CD4-positive, alpha-beta T cell (primary cell): ENCODE data around the gene LHCGR. TPM values are rescaled to one million over a fixed set of nuclear protein-coding genes. Genes with fewer than 3 reads are reported as not detected.

Experiments used
- ATAC-seq: fragments of 200-7000 bp; cut with Tn5 transposase; one replicate; pipeline ENCODE4 v1.10.0; 2022; ENCODE audit warnings: mild to moderate bottlenecking; ENCODE audit not compliant: poor library complexity
- CTCF ChIA-PET: fragments of 350-600 bp; sonication (Branson Sonifier 250); formaldehyde crosslinking; loops from one replicate; lab custom pipeline; 2021; ENCODE audit warnings: antibody characterized with exemption, inconsistent platforms; lab: Charles Lee
- POLR2A ChIA-PET: fragments of 350-600 bp; sonication (Branson Sonifier 250); formaldehyde crosslinking; loops from one replicate; lab custom pipeline; 2021; ENCODE audit warnings: antibody characterized with exemption, inconsistent platforms; lab: Charles Lee
- DNase-seq, 14 experiments: peaks; one replicate each; pipeline ENCODE4 v3.0.0-alpha.2; 2013 to 2020; ENCODE audit warnings: mixed read lengths in 2 of 14
- H3K27ac ChIP-seq, 2 donors: one replicate each; pipeline versions ENCODE4 v1.5.1 to v1.7.0; 2013; ENCODE audit warnings: low read length in 2 of 2, low read depth in 1 of 2, mild to moderate bottlenecking in 1 of 2
- H3K27me3 ChIP-seq, 2 experiments: 1 replicate in 1 of 2; 2 replicates in 1 of 2; pipeline versions ENCODE4 v1.6.1 to v1.7.0; 2013; ENCODE audit warnings: low read length in 2 of 2, control low read depth in 1 of 2, mild to moderate bottlenecking in 1 of 2, moderate library complexity in 1 of 2; ENCODE audit not compliant: insufficient read depth in 2 of 2, control insufficient read depth in 1 of 2
- H3K36me3 ChIP-seq: one replicate; pipeline ENCODE4 v1.6.1; 2013; ENCODE audit warnings: low read length, control low read depth; ENCODE audit not compliant: insufficient read depth
- H3K4me1 ChIP-seq: one replicate; pipeline ENCODE4 v1.6.1; 2013; ENCODE audit warnings: low read length, control low read depth; ENCODE audit not compliant: insufficient read depth
- H3K4me3 ChIP-seq: one replicate; pipeline ENCODE4 v1.5.1; 2013; ENCODE audit warnings: mild to moderate bottlenecking, low read length, moderate library complexity
- H3K9me3 ChIP-seq, 2 experiments: 1 replicate in 1 of 2; 2 replicates in 1 of 2; pipeline versions ENCODE4 v1.6.1 to v1.7.0; 2013; ENCODE audit warnings: low read length in 2 of 2, mild to moderate bottlenecking in 2 of 2, control low read depth in 1 of 2, moderate library complexity in 1 of 2; ENCODE audit not compliant: control insufficient read depth in 1 of 2, insufficient read depth in 1 of 2
- H3K27ac Mint-ChIP-seq: one replicate; pipeline ENCODE4 v1.8.0; 2020; ENCODE audit warnings: mixed read lengths
- H3K27me3 Mint-ChIP-seq: one replicate; pipeline ENCODE4 v1.8.0; 2021; ENCODE audit warnings: mixed read lengths
- H3K36me3 Mint-ChIP-seq: one replicate; pipeline ENCODE4 v1.8.0; 2021; ENCODE audit warnings: low read depth, mixed read lengths
- H3K4me1 Mint-ChIP-seq: one replicate; pipeline ENCODE4 v1.8.0; 2021; ENCODE audit warnings: low read depth, mixed read lengths
- H3K4me3 Mint-ChIP-seq: one replicate; pipeline ENCODE4 v1.8.0; 2020; ENCODE audit warnings: mild to moderate bottlenecking, mixed read lengths
- H3K9me3 Mint-ChIP-seq: one replicate; pipeline ENCODE4 v1.8.0; 2020; ENCODE audit warnings: mixed read lengths
- CTCF ChIP-seq: fragments of 200-600 bp; IDR thresholded peaks from one replicate; pipeline ENCODE4 v1.8.0; 2022; ENCODE audit warnings: antibody characterized with exemption, mild to moderate bottlenecking
- intact Hi-C, 2 experiments: fragments of 100-400 bp; cut with DNase I in 1 of 2; cut with micrococcal nuclease in 1 of 2; formaldehyde crosslinking; loops; one replicate each; pipeline versions ENCODE4 v1.15.1 to v1.9.0; 2023 to 2025; cut with DNase I, micrococcal nuclease
- total RNA-seq, 174 experiments: library from RNA in 2 of 174; stranded (reverse) in 2 of 174; gene quantifications; one replicate each; pipeline ENCODE4 v1.2.3 and lab custom pipeline; 2021 to 2026

The LHCGR gene
- total RNA-seq, 2 experiments from 2014 or later = not detected

- Histone ChIP-seq H3K4me3 (no peak overlapping the region), H3K36me3 (no peaks in the 10 kb centered on the region), H3K4me1 (no peaks in the 10 kb centered on the region), H3K9me3 (peaks cover 0 to 2% of the 10 kb centered on the region in 2 experiments), H3K27ac (no peak overlapping the region), H3K27me3 (no peaks in the 10 kb centered on the region)
- TF ChIP-seq CTCF = no peak
- peak in 2 of 14 experiments; percentile 9 to 49 for DNase-seq
- H3K27me3 Mint-ChIP-seq = peaks cover 23% of the 10 kb centered on the region
- ChIA-PET CTCF (no interaction called here), POLR2A (no interaction called here)
- H3K9me3 Mint-ChIP-seq = no peaks in the 10 kb centered on the region
- peak; percentile 81 for ATAC-seq
- peak overlapping the region; percentile 68 for H3K27ac Mint-ChIP-seq
- H3K36me3 Mint-ChIP-seq = no peaks in the 10 kb centered on the region
- H3K4me3 Mint-ChIP-seq = peak overlapping the region; percentile 14
- intact Hi-C loops = no loop called here
- peaks cover 15% of the 10 kb centered on the region for H3K4me1 Mint-ChIP-seq
Measured at GRCh38 chr2:48713647-48714046, 41.9 kb downstream of the LHCGR start.

GRCh38 chr2:48712151-48712550 lies 43.4 kb downstream of the LHCGR start:
- Histone ChIP-seq H3K27me3 (no peaks in the 10 kb centered on the region), H3K9me3 (peaks cover 0 to 9% of the 10 kb centered on the region in 2 experiments), H3K27ac (no peak overlapping the region), H3K36me3 (no peaks in the 10 kb centered on the region), H3K4me1 (peaks cover 2% of the 10 kb centered on the region), H3K4me3 (no peak overlapping the region)
- intact Hi-C loops = no loop called here
- Mint-ChIP-seq H3K4me1 (peaks cover 15% of the 10 kb centered on the region), H3K4me3 (no peak overlapping the region), H3K36me3 (no peaks in the 10 kb centered on the region), H3K9me3 (no peaks in the 10 kb centered on the region), H3K27me3 (peaks cover 23% of the 10 kb centered on the region), H3K27ac (no peak overlapping the region)
- TF ChIP-seq CTCF = no peak
- DNase-seq (no peak), ATAC-seq (no peak)
- CTCF ChIA-PET = no interaction called here
- POLR2A ChIA-PET = interaction anchor here (0.6 kb wide), 1 partner anchor 14 kb away, joined by 3 read pairs; no protein-coding TSS in a partner anchor

- Mint-ChIP-seq H3K4me3 (no peak overlapping the region), H3K27ac (no peak overlapping the region), H3K4me1 (peaks cover 15% of the 10 kb centered on the region), H3K27me3 (peaks cover 15% of the 10 kb centered on the region), H3K36me3 (no peaks in the 10 kb centered on the region), H3K9me3 (no peaks in the 10 kb centered on the region)
- no peak for TF ChIP-seq CTCF
- DNase-seq = no peak
- Histone ChIP-seq H3K4me3 (no peak overlapping the region), H3K4me1 (peaks cover 3% of the 10 kb centered on the region), H3K27me3 (no peaks in the 10 kb centered on the region), H3K27ac (no peak overlapping the region), H3K9me3 (peaks cover 0 to 9% of the 10 kb centered on the region in 2 experiments), H3K36me3 (no peaks in the 10 kb centered on the region)
- ATAC-seq = no peak
- intact Hi-C loops = no loop called here
- ChIA-PET POLR2A (no interaction called here), CTCF (no interaction called here)
Measured at GRCh38 chr2:48711343-48711742, 44.2 kb downstream of the LHCGR start.
